Measurements from ENCODE around the gene TMTC2.
"Not testable (repeated sequence)": the region's sequence is repeated elsewhere in the genome, so short reads cannot be mapped to it uniquely, and the experiment has no call there.

Gene TMTC2

GRCh38 chr12:83077041-83077440 is 390.3 kb downstream of the TMTC2 start:
- DNase-seq (ENCODE audit: low read depth), result no peak

- DNase-seq (ENCODE audit: low read depth), result no peak
Observed at GRCh38 chr12:83082690-83083276, 396.1 kb downstream of the TMTC2 start.

GRCh38 chr12:83083616-83084015 is 396.9 kb downstream of the TMTC2 start:
- DNase-seq (ENCODE audit: low read depth), result no peak

DNA sequence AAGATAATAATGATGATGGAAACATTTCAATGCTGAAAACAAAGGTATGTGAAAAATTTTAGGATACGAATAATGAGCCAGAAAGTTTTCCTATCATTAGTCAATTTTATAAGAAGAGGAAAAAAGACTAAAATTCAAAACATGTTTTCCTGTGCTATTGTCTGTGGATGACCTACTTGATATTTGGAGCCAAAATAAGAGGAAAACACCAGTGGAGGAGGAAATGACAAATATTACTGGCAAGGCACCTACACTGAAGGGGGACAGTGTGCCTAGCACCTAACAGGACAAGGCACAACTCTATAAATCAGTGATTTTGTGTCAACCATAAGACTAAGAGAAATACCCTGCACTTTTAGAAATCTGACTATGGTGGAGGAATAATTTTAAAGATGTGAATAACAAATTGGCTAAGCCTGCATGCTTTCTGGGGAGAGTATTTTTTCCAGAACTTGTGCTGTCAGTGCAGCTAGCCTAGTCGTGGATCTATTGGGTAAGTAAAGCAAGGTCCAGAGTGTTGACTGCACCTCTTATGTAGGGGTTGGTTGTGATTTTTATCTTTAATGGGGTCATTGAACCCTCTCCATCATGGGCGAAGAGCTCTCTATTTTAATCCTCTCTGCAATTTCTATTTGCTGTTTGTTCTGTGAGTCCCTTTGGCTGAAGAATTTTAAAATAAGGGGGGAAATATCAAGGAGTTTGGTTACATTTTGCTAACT is 398.0 kb downstream of the TMTC2 start:
- no peak for DNase-seq (ENCODE audit: low read depth)

GRCh38 chr12:83086023-83086422 is 399.3 kb downstream of the TMTC2 start:
- no peak for DNase-seq (ENCODE audit: low read depth)

- no peak for DNase-seq (ENCODE audit: low read depth)
Observed at GRCh38 chr12:83089575-83089974, 402.9 kb downstream of the TMTC2 start.

GRCh38 chr12:83092129-83092528 is 405.4 kb downstream of the TMTC2 start:
- no peak for DNase-seq (ENCODE audit: low read depth)

GRCh38 chr12:83092606-83093005 is 405.9 kb downstream of the TMTC2 start:
- no peak for DNase-seq (ENCODE audit: low read depth)

DNA sequence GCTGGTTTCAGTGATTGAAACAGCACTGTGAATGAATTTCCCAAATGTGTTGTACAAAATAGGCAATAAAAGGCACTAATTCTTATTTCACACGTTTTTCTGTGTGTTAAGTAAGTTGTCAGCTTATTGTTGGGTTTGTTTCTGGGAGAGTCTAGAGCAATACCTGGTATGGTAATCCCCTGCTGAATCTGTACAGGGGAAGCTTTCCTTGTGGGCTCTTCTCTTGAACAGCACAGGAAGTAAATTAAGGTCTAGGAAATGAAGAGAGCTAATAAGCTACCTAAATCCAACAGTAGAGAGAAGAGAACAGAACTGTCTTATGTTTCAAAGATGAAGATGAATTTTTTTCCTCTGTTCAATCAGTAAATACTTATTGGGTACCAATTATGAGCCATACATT is 406.7 kb downstream of the TMTC2 start:
- DNase-seq (ENCODE audit: low read depth), result no peak

GRCh38 chr12:83097643-83098342 is 411.1 kb downstream of the TMTC2 start:
- no peak for DNase-seq (ENCODE audit: low read depth)

- DNase-seq (ENCODE audit: low read depth), result no peak
Observed at GRCh38 chr12:83099436-83099835, 412.7 kb downstream of the TMTC2 start.

- no peak for DNase-seq (ENCODE audit: low read depth)
Observed at GRCh38 chr12:83102499-83102898, 415.8 kb downstream of the TMTC2 start.

DNA sequence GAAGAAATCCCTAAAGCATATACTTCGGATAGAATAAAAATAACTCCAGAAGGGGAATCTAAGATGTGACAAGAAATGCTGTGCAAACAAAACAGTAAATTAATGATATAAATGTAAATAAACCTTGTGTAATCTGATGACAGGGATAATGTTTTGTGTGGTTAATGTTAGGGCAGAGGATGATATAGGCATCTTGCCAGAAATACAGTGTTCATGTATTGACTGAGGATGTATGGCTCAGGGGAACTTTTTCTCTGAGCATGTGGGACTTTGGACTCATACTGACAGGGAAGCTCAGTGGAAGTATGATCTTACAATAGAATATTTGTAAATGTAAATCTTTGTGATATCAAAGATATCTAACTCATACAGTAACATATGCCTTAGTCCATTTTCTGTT is 420.2 kb downstream of the TMTC2 start:
- no peak for DNase-seq (ENCODE audit: low read depth)

- no peak for DNase-seq (ENCODE audit: low read depth)
Observed at GRCh38 chr12:83110424-83110823, 423.7 kb downstream of the TMTC2 start.

- no peak for DNase-seq (ENCODE audit: low read depth)
Observed at GRCh38 chr12:83113945-83114344, 427.2 kb downstream of the TMTC2 start.

DNA sequence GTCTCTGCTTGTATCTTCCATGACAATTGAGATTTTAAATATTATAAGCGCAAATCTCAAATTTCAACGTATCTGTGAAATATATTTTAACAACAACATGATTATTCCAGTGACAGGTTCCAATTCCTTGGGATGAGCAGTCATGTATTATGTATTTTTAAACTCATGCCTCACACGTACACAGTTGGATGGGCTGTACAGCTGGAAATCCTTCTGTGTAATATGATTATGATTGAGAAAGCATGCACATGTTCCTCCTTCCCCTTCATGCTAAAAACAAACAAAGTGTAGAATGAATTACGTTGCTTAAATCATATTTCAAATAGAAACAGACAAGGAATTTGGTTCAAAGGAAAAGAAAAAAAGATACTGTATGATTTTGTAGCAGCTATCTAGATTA is 428.3 kb downstream of the TMTC2 start:
- DNase-seq (ENCODE audit: low read depth), result no peak

DNA sequence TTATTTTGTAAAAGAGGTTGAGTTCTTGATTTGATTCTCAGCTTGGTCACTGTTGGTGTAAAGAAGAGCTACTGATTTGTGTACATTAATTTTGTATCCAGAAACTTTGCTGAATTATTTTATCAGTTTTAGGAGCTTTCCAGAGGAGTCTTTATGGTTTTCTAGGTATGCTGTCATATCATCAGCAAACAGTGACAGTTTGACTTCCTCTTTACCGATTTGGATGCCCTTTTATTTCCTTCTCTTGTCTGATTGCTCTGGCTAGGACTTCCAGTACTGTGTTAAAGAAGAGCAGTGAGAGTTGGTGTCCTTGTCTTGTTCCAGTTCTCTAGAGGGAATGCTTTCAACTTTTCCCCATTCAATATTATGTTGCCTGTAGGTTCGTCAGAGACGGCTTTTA is 431.2 kb downstream of the TMTC2 start:
- DNase-seq (ENCODE audit: low read depth), result not testable (repeated sequence)

DNA sequence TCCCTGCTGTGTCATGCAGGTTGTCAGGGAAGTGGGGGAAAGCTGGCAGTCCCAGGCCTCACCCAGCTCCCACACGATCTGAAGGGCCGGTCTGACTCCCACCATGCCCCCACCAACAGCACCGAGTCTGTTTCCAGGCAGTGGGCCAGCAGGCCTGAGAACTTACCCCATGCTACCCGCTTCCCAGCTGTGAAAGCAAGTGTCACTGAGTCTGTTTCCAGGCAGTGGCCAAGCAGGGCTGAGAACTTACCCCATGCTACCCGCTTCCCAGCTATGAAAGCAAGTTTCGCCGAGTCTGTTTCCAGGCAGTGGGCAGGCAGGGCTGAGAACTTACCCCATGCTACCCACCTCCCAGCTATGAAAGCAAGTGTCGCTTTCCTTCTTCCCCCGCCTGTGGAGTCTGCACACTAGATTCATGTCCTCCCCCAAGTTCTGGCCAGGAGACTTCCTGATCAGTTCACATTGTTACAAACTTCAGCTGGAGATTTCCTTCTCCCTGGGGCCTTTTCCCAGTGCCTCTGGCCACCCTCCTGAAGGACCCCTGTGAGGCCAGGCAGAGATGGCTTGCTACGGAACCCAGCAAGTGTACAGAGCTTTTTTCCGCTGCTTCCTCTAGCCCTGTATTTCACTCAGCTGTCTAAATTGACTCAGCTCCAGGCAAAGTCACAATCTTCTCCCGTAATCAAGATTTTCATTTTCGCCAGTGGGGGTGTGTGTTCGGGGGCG is 435.4 kb downstream of the TMTC2 start:
- no peak for DNase-seq (ENCODE audit: low read depth)

DNA sequence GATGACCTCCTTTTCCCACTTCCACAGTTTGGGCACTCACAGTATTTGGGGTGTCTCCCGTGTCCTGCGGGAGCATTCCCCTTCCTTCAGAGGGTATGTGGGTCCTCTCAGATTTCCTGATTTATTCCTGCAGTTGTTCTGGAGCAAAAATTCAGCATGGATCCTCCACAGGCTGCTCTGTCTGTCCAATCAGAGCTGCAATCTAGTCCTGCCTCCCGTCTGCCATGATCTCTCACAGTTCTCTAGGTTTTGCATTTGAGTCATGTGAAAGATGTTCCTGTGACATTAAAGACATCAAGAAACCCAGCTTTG is 435.9 kb downstream of the TMTC2 start:
- DNase-seq (ENCODE audit: low read depth), result no peak

- peak; percentile 27 for DNase-seq (ENCODE audit: low read depth)
Observed at GRCh38 chr12:83123039-83123438, 436.3 kb downstream of the TMTC2 start.

DNA sequence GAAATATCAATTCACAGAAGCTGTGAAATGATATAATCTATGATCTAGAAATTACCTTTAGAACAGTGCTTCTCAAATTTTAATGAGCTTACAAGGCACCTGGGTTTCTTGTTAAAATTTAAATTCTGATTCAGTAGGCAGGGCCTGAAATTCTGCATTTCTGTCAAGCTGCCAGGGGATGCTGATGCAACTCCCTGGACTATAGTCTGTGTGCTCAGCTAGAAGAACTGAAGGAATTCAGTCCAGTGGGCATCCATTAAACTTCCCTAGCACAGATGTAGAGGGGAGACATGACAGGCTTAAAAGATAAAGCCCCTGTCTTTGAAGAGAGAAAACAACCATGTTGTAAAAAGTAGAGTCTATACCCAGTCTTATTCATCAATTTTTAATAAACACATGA is 441.8 kb downstream of the TMTC2 start:
- no peak for DNase-seq (ENCODE audit: low read depth)

DNA sequence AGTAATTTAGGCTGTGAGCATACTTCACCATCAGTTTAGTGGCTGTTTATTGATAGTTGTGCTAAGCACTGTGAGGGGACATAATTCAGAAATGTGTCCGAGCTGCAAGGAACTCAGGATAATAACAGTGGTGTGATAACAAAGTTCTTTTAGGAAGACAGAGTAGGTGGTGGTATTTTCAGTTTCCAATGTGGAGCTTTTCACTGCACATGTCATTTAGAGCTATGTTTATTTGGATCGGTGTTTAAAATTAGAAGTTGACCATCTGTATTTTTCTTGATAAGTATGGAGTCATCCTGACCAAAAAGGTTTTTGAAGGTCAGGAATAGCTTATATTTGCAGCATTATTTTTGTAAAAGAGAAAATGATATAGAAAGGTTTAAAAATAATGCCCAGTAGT is 443.5 kb downstream of the TMTC2 start:
- DNase-seq (ENCODE audit: low read depth), result no peak

- no peak for DNase-seq (ENCODE audit: low read depth)
Observed at GRCh38 chr12:83132360-83132759, 445.7 kb downstream of the TMTC2 start.

All from fibroblast of gingiva (primary cell).